ENCODE data around the gene RGPD5.
"Not testable (repeated sequence)": the region's sequence is repeated elsewhere in the genome, so short reads cannot be mapped to it uniquely, and the experiment has no call there.

DNA sequence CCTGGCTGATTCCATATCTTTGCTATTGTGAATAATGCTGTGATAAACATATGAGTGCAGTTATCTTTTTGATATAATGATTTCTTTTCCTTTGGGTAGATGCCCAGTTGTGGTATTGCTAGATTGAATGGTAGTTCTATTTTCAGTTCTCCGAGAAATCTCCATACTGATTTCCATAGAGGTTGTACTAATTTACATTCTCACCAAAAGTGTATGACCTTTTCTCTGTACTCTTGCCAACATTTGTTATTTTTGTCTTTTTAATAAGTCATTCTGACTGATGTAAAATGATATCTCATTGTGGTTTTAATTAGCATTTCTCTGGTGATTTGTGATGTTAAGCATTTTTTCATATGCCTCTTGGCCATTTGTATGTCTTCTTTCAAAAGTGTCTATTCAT lies 88.0 kb downstream of the RGPD5 start:
- not testable (repeated sequence) for TF ChIP-seq POLR2AphosphoS5, EP300, POLR2A (IDR thresholded peaks at IDR 0.05)
- TF ChIP-seq, protein P1, sequence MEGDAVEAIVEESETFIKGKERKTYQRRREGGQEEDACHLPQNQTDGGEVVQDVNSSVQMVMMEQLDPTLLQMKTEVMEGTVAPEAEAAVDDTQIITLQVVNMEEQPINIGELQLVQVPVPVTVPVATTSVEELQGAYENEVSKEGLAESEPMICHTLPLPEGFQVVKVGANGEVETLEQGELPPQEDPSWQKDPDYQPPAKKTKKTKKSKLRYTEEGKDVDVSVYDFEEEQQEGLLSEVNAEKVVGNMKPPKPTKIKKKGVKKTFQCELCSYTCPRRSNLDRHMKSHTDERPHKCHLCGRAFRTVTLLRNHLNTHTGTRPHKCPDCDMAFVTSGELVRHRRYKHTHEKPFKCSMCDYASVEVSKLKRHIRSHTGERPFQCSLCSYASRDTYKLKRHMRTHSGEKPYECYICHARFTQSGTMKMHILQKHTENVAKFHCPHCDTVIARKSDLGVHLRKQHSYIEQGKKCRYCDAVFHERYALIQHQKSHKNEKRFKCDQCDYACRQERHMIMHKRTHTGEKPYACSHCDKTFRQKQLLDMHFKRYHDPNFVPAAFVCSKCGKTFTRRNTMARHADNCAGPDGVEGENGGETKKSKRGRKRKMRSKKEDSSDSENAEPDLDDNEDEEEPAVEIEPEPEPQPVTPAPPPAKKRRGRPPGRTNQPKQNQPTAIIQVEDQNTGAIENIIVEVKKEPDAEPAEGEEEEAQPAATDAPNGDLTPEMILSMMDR (IDR thresholded peaks at IDR 0.05) = not testable (repeated sequence)

Data from upper lobe of left lung (tissue), 4 donors.